Breast epithelium (tissue), 4 donors: ENCODE data around the gene SLC9A6. TPM values are rescaled to one million over a fixed set of nuclear protein-coding genes. Genes with fewer than 3 reads are reported as not detected.

Experiments used
- DNase-seq, 2 donors: peaks; one replicate each; pipeline ENCODE4 v3.0.0-alpha.2; 2019; ENCODE audit warnings: low spot score in 2 of 2
- H3K27ac ChIP-seq, 2 donors: fragments of 200-600 bp; sonication (generic) in 1 of 2; one replicate each; pipeline ENCODE4 v1.5.1; 2016 to 2019; ENCODE audit warnings: mild to moderate bottlenecking in 1 of 2
- H3K27me3 ChIP-seq, 2 donors: fragments of 200-600 bp; sonication (generic) in 1 of 2; one replicate each; pipeline versions ENCODE4 v1.5.1 to v1.6.0; 2017 to 2019; ENCODE audit warnings: control low read depth in 1 of 2, mild to moderate bottlenecking in 1 of 2
- H3K36me3 ChIP-seq: fragments of 200-600 bp; one replicate; pipeline ENCODE4 v1.5.1; 2019
- H3K4me1 ChIP-seq, 2 donors: fragments of 200-600 bp; sonication (generic); one replicate each; pipeline ENCODE4 v1.5.1; 2016 to 2019; ENCODE audit warnings: control low read depth in 1 of 2
- H3K4me3 ChIP-seq, 3 donors: fragments of 200-600 bp; sonication (generic); 1 replicate in 2 of 3; 2 replicates in 1 of 3; pipeline ENCODE4 v1.5.1; 2016 to 2019; ENCODE audit warnings: mild to moderate bottlenecking in 3 of 3, moderate library complexity in 2 of 3
- H3K9me3 ChIP-seq, 2 donors: fragments of 200-600 bp; sonication (generic) in 1 of 2; one replicate each; pipeline ENCODE4 v1.5.1; 2016 to 2019; ENCODE audit warnings: control low read depth in 1 of 2
- POLR2A ChIP-seq: fragments of 450-650 bp; IDR thresholded peaks from one replicate; pipeline ENCODE4 v1.6.1; 2016; ENCODE audit warnings: antibody characterized with exemption, mild to moderate bottlenecking, moderate library complexity
- POLR2AphosphoS5 ChIP-seq, 3 donors: sonication (generic); formaldehyde crosslinking; IDR thresholded peaks; one replicate each; pipeline ENCODE4 v1.6.1; 2017; ENCODE audit warnings: antibody characterized with exemption in 3 of 3
- intact Hi-C: fragments of 100-400 bp; cut with DNase I; formaldehyde crosslinking; loops from one replicate; pipeline ENCODE4 v1.15.1; 2023; ENCODE audit warnings: low total_unique reads
- total RNA-seq, 3 donors: library from RNA; depleted of rRNA; stranded (reverse); fragments of >200 nt; gene quantifications; one replicate each; pipeline ENCODE4 v1.1.0, GENCODE V29; 2016
- TF ChIP-seq, protein P1 (sequence below), 3 donors: fragments of 450-650 bp; IDR thresholded peaks; one replicate each; pipeline ENCODE4 v1.5.1; 2016 to 2017; ENCODE audit warnings: antibody characterized with exemption in 3 of 3, mild to moderate bottlenecking in 3 of 3, moderate library complexity in 3 of 3

The SLC9A6 gene
- total RNA-seq, 3 donors from 2014 or later: 12.5 to 17.1 (median 12.9) TPM

DNA sequence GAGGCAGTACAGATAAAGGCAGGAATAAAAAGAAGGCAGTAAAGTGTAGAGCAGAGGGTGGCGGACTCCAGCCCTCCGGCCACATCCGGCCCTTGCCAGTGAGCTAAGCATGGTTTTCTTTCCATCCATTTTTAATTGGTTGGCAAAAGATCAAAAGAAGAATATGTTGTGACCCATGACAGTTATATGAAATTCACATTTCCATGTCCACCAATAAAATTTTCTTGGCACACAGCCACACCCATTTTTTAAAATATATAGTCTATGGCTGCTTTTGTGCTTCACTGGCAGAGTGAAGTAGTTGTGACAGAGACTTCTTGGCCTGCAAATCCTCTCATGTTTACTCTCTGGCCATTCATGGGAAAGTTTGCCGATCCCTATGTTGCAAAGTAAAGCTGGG is 29.8 kb downstream of the SLC9A6 start:
- Histone ChIP-seq H3K4me3 (no peak overlapping the region), H3K36me3 (no peaks in the 10 kb centered on the region), H3K9me3 (no peaks in the 10 kb centered on the region), H3K27me3 (peaks cover 0 to 55% of the 10 kb centered on the region in 2 donors), H3K4me1 (no peaks in the 10 kb centered on the region), H3K27ac (no peak overlapping the region)
- intact Hi-C loops: no loop called here
- TF ChIP-seq POLR2A (no peak), POLR2AphosphoS5 (IDR thresholded peaks at IDR 0.05) (no peak)
- TF ChIP-seq, protein P1, sequence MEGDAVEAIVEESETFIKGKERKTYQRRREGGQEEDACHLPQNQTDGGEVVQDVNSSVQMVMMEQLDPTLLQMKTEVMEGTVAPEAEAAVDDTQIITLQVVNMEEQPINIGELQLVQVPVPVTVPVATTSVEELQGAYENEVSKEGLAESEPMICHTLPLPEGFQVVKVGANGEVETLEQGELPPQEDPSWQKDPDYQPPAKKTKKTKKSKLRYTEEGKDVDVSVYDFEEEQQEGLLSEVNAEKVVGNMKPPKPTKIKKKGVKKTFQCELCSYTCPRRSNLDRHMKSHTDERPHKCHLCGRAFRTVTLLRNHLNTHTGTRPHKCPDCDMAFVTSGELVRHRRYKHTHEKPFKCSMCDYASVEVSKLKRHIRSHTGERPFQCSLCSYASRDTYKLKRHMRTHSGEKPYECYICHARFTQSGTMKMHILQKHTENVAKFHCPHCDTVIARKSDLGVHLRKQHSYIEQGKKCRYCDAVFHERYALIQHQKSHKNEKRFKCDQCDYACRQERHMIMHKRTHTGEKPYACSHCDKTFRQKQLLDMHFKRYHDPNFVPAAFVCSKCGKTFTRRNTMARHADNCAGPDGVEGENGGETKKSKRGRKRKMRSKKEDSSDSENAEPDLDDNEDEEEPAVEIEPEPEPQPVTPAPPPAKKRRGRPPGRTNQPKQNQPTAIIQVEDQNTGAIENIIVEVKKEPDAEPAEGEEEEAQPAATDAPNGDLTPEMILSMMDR (IDR thresholded peaks at IDR 0.05): no peak
- no peak for DNase-seq

DNA sequence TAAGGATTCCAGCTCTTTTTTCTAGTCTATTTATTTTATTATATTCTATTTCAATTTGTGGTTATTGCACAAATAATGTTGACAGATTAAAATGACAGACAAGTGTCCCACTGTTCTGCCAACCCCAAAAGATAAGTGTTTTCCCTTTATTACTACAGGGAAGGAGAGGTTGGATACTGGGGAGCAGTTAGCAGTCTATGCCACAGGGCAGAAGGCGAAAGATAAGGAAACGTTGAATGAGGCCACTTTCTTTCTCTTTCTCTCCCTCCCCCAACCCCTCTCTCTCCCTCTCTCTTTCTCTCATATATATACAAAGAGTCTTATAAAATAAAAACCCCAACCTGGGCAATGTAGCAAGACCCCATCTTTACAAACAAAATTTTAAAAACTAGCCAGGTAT is 31.6 kb downstream of the SLC9A6 start:
- Histone ChIP-seq H3K9me3 (no peaks in the 10 kb centered on the region), H3K4me3 (no peak overlapping the region), H3K27me3 (peaks cover 0 to 47% of the 10 kb centered on the region in 2 donors), H3K27ac (no peak overlapping the region), H3K4me1 (no peaks in the 10 kb centered on the region), H3K36me3 (no peaks in the 10 kb centered on the region)
- intact Hi-C loops: loop anchor here (2.0 kb wide), 1 partner anchor 16 kb away; no protein-coding TSS in a partner anchor
- DNase-seq: no peak
- TF ChIP-seq, protein P1 (IDR thresholded peaks at IDR 0.05): no peak

DNA sequence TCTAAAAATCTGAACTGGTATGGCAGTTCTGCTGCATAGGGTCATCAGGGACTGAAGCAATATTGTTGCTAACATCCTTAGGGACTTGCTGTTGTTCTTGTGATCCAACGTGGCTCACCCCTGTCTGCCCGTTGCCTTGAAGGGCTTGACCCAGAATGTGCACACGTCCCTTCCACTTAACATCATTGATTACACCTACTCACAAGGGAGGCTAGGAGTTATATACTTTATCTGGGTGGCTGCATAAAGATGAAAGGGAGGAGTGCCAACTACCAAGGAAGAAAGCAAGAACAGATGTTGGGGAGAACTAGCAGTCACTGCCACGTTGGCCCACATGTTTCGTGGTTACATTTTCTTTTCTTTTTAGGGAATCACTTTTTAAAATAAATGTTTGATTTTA is 34.0 kb downstream of the SLC9A6 start:
- no peak overlapping the region for H3K27ac ChIP-seq
- TF ChIP-seq, protein P1 (IDR thresholded peaks at IDR 0.05): no peak
- H3K9me3 ChIP-seq: no peaks in the 10 kb centered on the region
- peaks cover 0 to 38% of the 10 kb centered on the region in 2 donors for H3K27me3 ChIP-seq
- intact Hi-C loops: no loop called here
- H3K4me3 ChIP-seq: no peak overlapping the region
- no peaks in the 10 kb centered on the region for H3K4me1 ChIP-seq
- H3K36me3 ChIP-seq: no peaks in the 10 kb centered on the region
- DNase-seq: no peak

DNA sequence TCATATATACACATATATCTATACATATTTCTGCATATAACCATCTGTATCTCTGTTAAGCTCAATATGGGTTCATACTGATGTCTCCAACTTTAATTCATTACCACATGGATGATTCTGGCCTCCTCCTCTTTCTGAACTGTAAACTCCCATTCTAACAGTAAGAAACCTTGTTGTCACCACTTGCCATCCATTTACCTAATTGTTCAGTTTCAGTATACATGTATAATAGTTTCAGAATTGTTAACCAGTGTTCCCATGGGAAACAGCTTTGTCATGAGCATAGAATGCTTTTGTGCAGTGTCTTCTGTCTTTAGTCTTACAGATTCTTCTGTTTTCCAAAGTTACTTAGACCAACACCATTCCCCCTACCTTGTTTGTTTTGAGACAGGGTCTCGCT is 35.9 kb downstream of the SLC9A6 start:
- intact Hi-C loops: no loop called here

DNA sequence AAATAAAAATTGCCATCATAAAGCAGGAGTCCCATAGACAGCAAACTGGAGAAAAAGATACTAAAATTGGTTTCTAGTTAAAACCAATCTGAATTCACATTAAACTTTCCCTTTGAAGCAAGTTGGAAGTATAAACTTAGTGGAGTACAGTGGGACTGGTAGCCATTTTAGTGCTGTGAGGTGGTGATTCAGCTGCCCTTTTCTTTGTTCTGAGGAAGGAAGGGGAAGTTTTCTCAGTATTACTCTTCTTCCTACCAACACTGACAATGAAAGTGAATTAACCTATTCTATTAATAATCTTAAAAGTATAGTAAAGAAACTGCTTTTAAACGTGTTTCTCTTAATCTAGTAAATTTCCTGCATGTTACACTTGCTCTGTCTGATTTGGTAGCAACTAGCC is 36.7 kb downstream of the SLC9A6 start:
- no peak for DNase-seq
- no peaks in the 10 kb centered on the region for H3K4me1 ChIP-seq
- no peak overlapping the region for H3K4me3 ChIP-seq
- H3K36me3 ChIP-seq: no peaks in the 10 kb centered on the region
- peaks cover 0 to 14% of the 10 kb centered on the region in 2 donors for H3K27me3 ChIP-seq
- H3K27ac ChIP-seq: no peak overlapping the region
- intact Hi-C loops: no loop called here
- no peaks in the 10 kb centered on the region for H3K9me3 ChIP-seq
- TF ChIP-seq POLR2A (no peak), POLR2AphosphoS5 (IDR thresholded peaks at IDR 0.05) (no peak)
- TF ChIP-seq, protein P1 (IDR thresholded peaks at IDR 0.05): no peak

More for the DNA sequence above, 35.9 kb downstream of the SLC9A6 start:
- Histone ChIP-seq H3K27ac (no peak overlapping the region), H3K36me3 (no peaks in the 10 kb centered on the region), H3K4me1 (no peaks in the 10 kb centered on the region), H3K4me3 (no peak overlapping the region), H3K9me3 (no peaks in the 10 kb centered on the region), H3K27me3 (peaks cover 0 to 20% of the 10 kb centered on the region in 2 donors)
- no peak for DNase-seq
- TF ChIP-seq POLR2A (no peak), POLR2AphosphoS5 (IDR thresholded peaks at IDR 0.05) (no peak)
- TF ChIP-seq, protein P1 (IDR thresholded peaks at IDR 0.05): no peak
